ENCODE data around the gene ZNF768.
"Not testable (repeated sequence)": the region's sequence is repeated elsewhere in the genome, so short reads cannot be mapped to it uniquely, and the experiment has no call there.

ZNF768 gene

GRCh38 chr16:30532285-30533145, 6.1 kb upstream of the ZNF768 start:
- no peak for DNase-seq

GRCh38 chr16:30530163-30531037, 4.0 kb upstream of the ZNF768 start:
- no peak for DNase-seq

- no peak for DNase-seq
These were observed 2.6 kb upstream of the ZNF768 start for GRCh38 chr16:30528799-30529457.

GRCh38 chr16:30527635-30528178, 1.3 kb upstream of the ZNF768 start:
- no peak for DNase-seq

- DNase-seq: peak; percentile 98
These were observed 663 bp upstream of the ZNF768 start for GRCh38 chr16:30526823-30527634.

GRCh38 chr16:30525844-30526136, 576 bp downstream of the ZNF768 start:
- no peak for DNase-seq

GRCh38 chr16:30524575-30525568, 1.5 kb downstream of the ZNF768 start:
- no peak for DNase-seq

GRCh38 chr16:30523768-30524574, 2.4 kb downstream of the ZNF768 start:
- no peak for DNase-seq

- DNase-seq: not testable (repeated sequence)
These were observed 3.5 kb downstream of the ZNF768 start for GRCh38 chr16:30522702-30523463.

- DNase-seq: no peak
These were observed 4.3 kb downstream of the ZNF768 start for GRCh38 chr16:30521873-30522641.

- no peak for DNase-seq
These were observed 4.9 kb downstream of the ZNF768 start for GRCh38 chr16:30521476-30521872.

GRCh38 chr16:30519120-30520049, 7.0 kb downstream of the ZNF768 start:
- DNase-seq: no peak

- DNase-seq: no peak
These were observed 7.8 kb downstream of the ZNF768 start for GRCh38 chr16:30518552-30518951.

- no peak for DNase-seq
These were observed 11.1 kb downstream of the ZNF768 start for GRCh38 chr16:30515275-30515674.

- DNase-seq: no peak
These were observed 14.9 kb downstream of the ZNF768 start for GRCh38 chr16:30511509-30511908.

GRCh38 chr16:30510376-30510938, 15.9 kb downstream of the ZNF768 start:
- no peak for DNase-seq

Measured in activated CD4-positive, alpha-beta T cell treated with anti-CD3 and anti-CD28 coated beads, Interleukin-2, amount 50 U/mL, for 48 hours (primary cell).